Psoas muscle (tissue), 8 donors: ENCODE measurements around the gene DNA2. TPM values are rescaled to one million over a fixed set of nuclear protein-coding genes. Genes with fewer than 3 reads are reported as not detected.

Experiments
- ATAC-seq, 4 donors: fragments of 200-7000 bp; cut with Tn5 transposase; one replicate each; pipeline ENCODE4 v1.9.1; 2020; ENCODE audit warnings: moderate library complexity in 3 of 4, mild to moderate bottlenecking in 2 of 4
- DNase-seq, 2 donors: peaks; one replicate each; pipeline ENCODE4 v3.0.0-alpha.2; 2020
- H3K27ac ChIP-seq: fragments of 200-600 bp; one replicate; pipeline ENCODE4 v1.8.0; 2022
- H3K27me3 ChIP-seq, 3 donors: fragments of 200-600 bp in 1 of 3; one replicate each; pipeline versions ENCODE4 v1.6.1 to v1.8.0; 2013 to 2022; ENCODE audit warnings: low read length in 2 of 3, mild to moderate bottlenecking in 2 of 3, moderate library complexity in 1 of 3; ENCODE audit not compliant: insufficient read depth in 3 of 3
- H3K36me3 ChIP-seq, 2 donors: fragments of 200-600 bp in 1 of 2; one replicate each; pipeline versions ENCODE4 v1.6.1 to v1.8.0; 2013 to 2022; ENCODE audit warnings: low read depth in 1 of 2, mild to moderate bottlenecking in 1 of 2, moderate library complexity in 1 of 2; ENCODE audit not compliant: insufficient read depth in 1 of 2
- H3K4me1 ChIP-seq: fragments of 200-600 bp; one replicate; pipeline ENCODE4 v1.8.0; 2022
- H3K4me3 ChIP-seq: fragments of 200-600 bp; one replicate; pipeline ENCODE4 v1.8.0; 2022; ENCODE audit warnings: mild to moderate bottlenecking
- H3K9me3 ChIP-seq: fragments of 200-600 bp; one replicate; pipeline ENCODE4 v1.8.0; 2022
- CTCF ChIP-seq: fragments of 200-600 bp; IDR thresholded peaks from one replicate; pipeline ENCODE4 v1.8.0; 2022; ENCODE audit warnings: antibody characterized with exemption
- WGBS, 3 donors: extraction: QIAGEN DNeasy Blood & Tissue Kit; methylation state at CpG; one replicate each; pipeline versions ENCODE4 v1.1.6 to v1.1.7; 2013; 5-methylcytosine and 5-hydroxymethylcytosine counted together
- intact Hi-C, 2 donors: fragments of 100-400 bp; cut with DNase I; formaldehyde crosslinking; loops; one replicate each; pipeline versions ENCODE4 v1.11.0 to v1.14.2; 2022
- polyA plus RNA-seq, 3 donors: library from polyadenylated mRNA; stranded (reverse); fragments of 200-250 nt; gene quantifications; one replicate each; pipeline ENCODE4 v1.2.3, GENCODE V29; 2013
- total RNA-seq, 4 donors: library from RNA; stranded (reverse); fragmentation: NEBNext Ultra II Directional in 2 of 4; extraction: Animal tissue kit (Norgen Biotek cat#: 25700) in 2 of 4; gene quantifications; one replicate each; pipeline versions ENCODE4 v1.2.1 to v1.2.4, GENCODE V29; 2021 to 2023
- donor health status: healthy with polysubstance abuse.
- donor health status: DM: no; HTN: no; CAD: no; lungs with moderate emphysema.
- donor health status: Bipolar disorder and iron deficiency.
- donor health status: healthy.
- donor health status: DM: yes; HTN: yes; CAD: no.
- donor health status: DM: no; HTN: no; CAD: no.
- donor health status: DM: no; HTN: no; CAD: no.
- donor health status: DM: yes; HTN: yes; CAD: no.

Gene DNA2
- total and polyA plus RNA-seq, 7 donors: 0.56 to 3.8 (median 1.7) TPM

DNA sequence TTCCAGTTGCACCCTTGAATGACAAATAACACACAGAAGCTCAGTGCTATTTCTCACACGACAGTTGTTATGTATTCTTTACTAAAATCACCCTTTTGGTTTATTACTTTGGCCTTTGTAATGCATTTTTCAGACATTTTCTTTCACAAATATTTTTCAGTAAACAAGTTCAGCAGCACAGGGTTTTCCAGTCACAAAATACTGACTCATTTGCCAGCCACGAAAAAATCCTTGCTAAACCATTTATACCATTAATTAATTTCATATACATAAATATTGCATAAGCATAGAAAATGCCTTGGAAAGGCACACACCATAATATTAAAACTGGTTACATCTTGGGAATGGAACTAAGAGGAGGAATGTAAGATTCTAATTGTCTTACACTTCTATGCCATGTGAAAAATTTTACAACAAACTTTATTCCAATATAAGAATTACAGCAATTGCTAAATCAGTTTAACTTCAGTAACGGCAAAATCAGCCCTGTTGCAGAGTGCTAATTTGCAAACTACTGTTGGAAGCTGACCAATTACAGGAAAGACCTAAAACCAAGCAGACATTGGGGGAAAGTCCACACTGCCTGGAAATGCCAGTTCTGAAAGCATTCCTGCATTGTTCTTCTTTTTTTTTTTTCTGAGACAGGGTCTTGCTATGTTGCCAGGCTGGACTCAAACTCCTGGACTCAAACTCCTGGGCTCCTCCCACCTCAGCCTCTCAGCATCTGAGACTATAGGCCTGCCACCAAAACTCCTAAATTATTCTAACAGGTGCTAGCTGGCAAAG lies 107.5 kb downstream of the DNA2 start:
- H3K4me1 ChIP-seq: no peaks in the 10 kb centered on the region
- H3K27me3 ChIP-seq: no peaks in the 10 kb centered on the region
- no peak overlapping the region for H3K4me3 ChIP-seq
- no peak overlapping the region for H3K27ac ChIP-seq
- WGBS, 3 donors: 87 to 94% (median 92%) methylated on average over 3 of the region's 3 CpGs
- H3K9me3 ChIP-seq: no peaks in the 10 kb centered on the region
- DNase-seq (no peak), ATAC-seq (no peak)
- H3K36me3 ChIP-seq: peaks cover 4 to 67% of the 10 kb centered on the region in 2 donors
- intact Hi-C loops: no loop called here
- TF ChIP-seq CTCF: no peak

Other genes with a start within 250 kb of the DNA2 start
- not detected for gene ATOH7, start 239.9 kb downstream of the DNA2 start, total RNA-seq
- under 1 TPM in 1 of 3 donors, not detected in 2; 0.17 TPM for gene ATOH7, start 239.9 kb downstream of the DNA2 start, polyA plus RNA-seq
- 100 to 1,000 TPM in 1 of 4 donors, 10 to 100 TPM in 3; 73.1 to 102 (median 88.2) TPM for gene HNRNPH3, start 139.9 kb downstream of the DNA2 start, total RNA-seq
- gene HNRNPH3, start 139.9 kb downstream of the DNA2 start, polyA plus RNA-seq: 100 to 1,000 TPM; 107 to 180 (median 171) TPM
- 1 to 10 TPM; 1.8 to 2.9 (median 2.0) TPM for gene PBLD, start 139.0 kb downstream of the DNA2 start, total RNA-seq
- gene PBLD, start 139.0 kb downstream of the DNA2 start, polyA plus RNA-seq: 1 to 10 TPM in 1 of 3 donors, under 1 TPM in 2; 0.77 to 2.0 (median 0.82) TPM
- 10 to 100 TPM in 2 of 4 donors, 1 to 10 TPM in 2; 8.1 to 12.5 (median 10.7) TPM for gene RUFY2, start 64.7 kb downstream of the DNA2 start, total RNA-seq
- 10 to 100 TPM in 1 of 3 donors, 1 to 10 TPM in 2; 3.1 to 10.1 (median 4.0) TPM for gene RUFY2, start 64.7 kb downstream of the DNA2 start, polyA plus RNA-seq
- gene SLC25A16, start 55.5 kb upstream of the DNA2 start, total RNA-seq: 10 to 100 TPM in 3 of 4 donors, 1 to 10 TPM in 1; 9.6 to 14.0 (median 13.2) TPM
- gene SLC25A16, start 55.5 kb upstream of the DNA2 start, polyA plus RNA-seq: 10 to 100 TPM in 1 of 3 donors, 1 to 10 TPM in 2; 3.1 to 11.2 (median 4.5) TPM
- gene TET1, start 88.4 kb upstream of the DNA2 start, total RNA-seq: 1 to 10 TPM in 3 of 4 donors, under 1 TPM in 1; 0.66 to 1.8 (median 1.1) TPM
- under 1 TPM; 0.04 to 0.22 (median 0.09) TPM for gene TET1, start 88.4 kb upstream of the DNA2 start, polyA plus RNA-seq
- gene CCAR1, start 249.3 kb upstream of the DNA2 start, total RNA-seq: 10 to 100 TPM; 24.1 to 52.8 (median 34.0) TPM
- gene CCAR1, start 249.3 kb upstream of the DNA2 start, polyA plus RNA-seq: 10 to 100 TPM; 22.1 to 44.6 (median 26.7) TPM